Smooth muscle cell (in vitro differentiated cells): Measurements from ENCODE around the gene RNF182. TPM values are rescaled to one million over a fixed set of nuclear protein-coding genes. Genes with fewer than 3 reads are reported as not detected.
A peak's percentile ranks its signal among the peaks of the same experiment; 100 is the strongest.
"Not testable (repeated sequence)": the region's sequence is repeated elsewhere in the genome, so short reads cannot be mapped to it uniquely, and the experiment has no call there.

Experiments used
- DNase-seq: peaks from one replicate; lab custom pipeline; 2025; ENCODE audit not compliant: unreplicated experiment; lab: John Stamatoyannopoulos, UW
- H2AFZ ChIP-seq: fragments of 200-600 bp; sonication (generic); 2 replicates; pipeline ENCODE4 v1.6.0; 2016; ENCODE audit warnings: antibody characterized with exemption, low read depth, mild to moderate bottlenecking
- H3F3A ChIP-seq: fragments of 200-600 bp; sonication (generic); 2 replicates; pipeline ENCODE4 v1.6.0; 2017; ENCODE audit warnings: antibody characterized with exemption, low read depth
- H3K27ac ChIP-seq: fragments of 200-600 bp; sonication (generic); 2 replicates; pipeline ENCODE4 v1.5.1; 2016; ENCODE audit warnings: low read depth, mild to moderate bottlenecking
- H3K27me3 ChIP-seq: fragments of 200-600 bp; sonication (generic); 2 replicates; pipeline ENCODE4 v1.6.1; 2016; ENCODE audit warnings: low read depth, mild to moderate bottlenecking
- H3K36me3 ChIP-seq: fragments of 200-600 bp; sonication (generic); 2 replicates; pipeline ENCODE4 v1.5.1; 2016; ENCODE audit warnings: low read depth
- H3K4me1 ChIP-seq: fragments of 200-600 bp; sonication (generic); 2 replicates; pipeline ENCODE4 v1.5.1; 2016; ENCODE audit warnings: low read depth
- H3K4me2 ChIP-seq: fragments of 200-600 bp; sonication (generic); 2 replicates; pipeline ENCODE4 v1.6.0; 2016; ENCODE audit warnings: mild to moderate bottlenecking
- H3K4me3 ChIP-seq: fragments of 200-600 bp; sonication (generic); 2 replicates; pipeline ENCODE4 v1.5.1; 2016; ENCODE audit warnings: mild to moderate bottlenecking
- H3K79me2 ChIP-seq: fragments of 200-600 bp; sonication (generic); 2 replicates; pipeline ENCODE4 v1.6.0; 2016; ENCODE audit warnings: low read depth, mild to moderate bottlenecking
- H3K9ac ChIP-seq: fragments of 200-600 bp; sonication (generic); 2 replicates; pipeline ENCODE4 v1.6.0; 2016; ENCODE audit warnings: low read depth
- H3K9me3 ChIP-seq: fragments of 200-600 bp; sonication (generic); replicated peaks from 2 replicates; pipeline ENCODE4 v1.5.1; 2016; ENCODE audit warnings: low read depth
- H4K20me1 ChIP-seq: fragments of 200-600 bp; sonication (generic); 2 replicates; pipeline ENCODE4 v1.6.0; 2016; ENCODE audit warnings: low read depth
- WGBS: methylation state at CpG from one replicate; pipeline ENCODE4 v1.1.7; 2016; ENCODE audit warnings: low lambda C conversion rate; 5-methylcytosine and 5-hydroxymethylcytosine counted together
- polyA plus RNA-seq: library from polyadenylated mRNA; unstranded; fragments of >200 nt; fragmentation: Nextera tagmentation; extraction: Ambion mirVana; gene quantifications from 2 replicates; pipeline ENCODE4 v1.2.1, GENCODE V29; 2016
- total RNA-seq: library from RNA; depleted of rRNA; stranded (reverse); fragments of >200 nt; gene quantifications from 2 replicates; pipeline ENCODE4 v1.2.3, GENCODE V29; 2014
- TF ChIP-seq, protein P1 (sequence below): fragments of 200-600 bp; sonication (generic); IDR thresholded peaks from 2 replicates; pipeline ENCODE4 v1.5.1; 2017; ENCODE audit warnings: borderline replicate concordance, mild to moderate bottlenecking, antibody characterized with exemption; ENCODE audit not compliant: insufficient read depth, poor library complexity, severe bottlenecking

Gene RNF182
- total and polyA plus RNA-seq, 2 experiments from 2014 or later, result 0.76 TPM; not detected in 1

DNA sequence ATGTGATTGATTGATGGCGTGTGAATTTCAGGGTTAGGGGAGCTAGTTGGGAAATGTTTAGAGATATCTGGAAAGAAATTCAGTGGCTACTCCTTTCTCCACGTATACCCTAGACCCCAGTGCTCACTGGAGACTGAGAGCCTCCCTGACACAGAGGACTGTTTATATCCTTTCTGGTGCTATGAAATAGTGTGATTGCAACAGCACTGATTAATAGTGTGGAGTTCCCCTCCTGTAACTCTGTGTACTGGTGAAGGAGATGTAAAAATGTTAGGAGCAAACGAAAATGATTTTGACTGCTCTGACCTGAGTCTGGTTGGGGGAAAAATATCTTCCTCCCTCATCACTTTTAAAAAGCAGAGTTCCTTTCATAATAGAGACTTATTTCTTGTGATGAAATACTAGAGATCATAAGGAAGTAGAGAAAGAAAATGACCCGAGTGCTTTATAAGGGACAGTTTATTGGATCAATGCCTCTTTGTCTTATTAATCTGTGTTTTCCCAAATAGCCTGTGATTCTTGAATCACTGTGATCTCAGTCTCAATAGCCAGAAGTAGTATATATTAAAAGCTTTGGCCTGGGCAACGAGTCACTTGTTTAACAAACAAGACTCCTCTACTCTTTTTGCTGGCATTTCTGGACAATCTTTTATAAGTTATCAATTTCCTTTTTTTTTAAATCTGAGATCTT is 92.3 kb downstream of the RNF182 start:
- DNase-seq, result no peak

GRCh38 chr6:14017626-14018475 is 93.1 kb downstream of the RNF182 start:
- peak overlapping the region; percentile 38 for H3K4me3 ChIP-seq
- no peak for DNase-seq

More for the DNA sequence above, 92.3 kb downstream of the RNF182 start:
- Histone ChIP-seq H3K36me3 (no peaks in the 10 kb centered on the region), H3K4me3 (no peak overlapping the region), H3K4me1 (peaks cover 18% of the 10 kb centered on the region), H3K27ac (no peak overlapping the region), H3K79me2 (no peaks in the 10 kb centered on the region), H3F3A (no peaks in the 10 kb centered on the region), H4K20me1 (no peaks in the 10 kb centered on the region), H3K27me3 (no peaks in the 10 kb centered on the region), H3K9ac (no peak overlapping the region), H3K4me2 (peak overlapping the region; percentile 83), H3K9me3 (no peaks in the 10 kb centered on the region), H2AFZ (peak overlapping the region; percentile 80)
- TF ChIP-seq, protein P1, sequence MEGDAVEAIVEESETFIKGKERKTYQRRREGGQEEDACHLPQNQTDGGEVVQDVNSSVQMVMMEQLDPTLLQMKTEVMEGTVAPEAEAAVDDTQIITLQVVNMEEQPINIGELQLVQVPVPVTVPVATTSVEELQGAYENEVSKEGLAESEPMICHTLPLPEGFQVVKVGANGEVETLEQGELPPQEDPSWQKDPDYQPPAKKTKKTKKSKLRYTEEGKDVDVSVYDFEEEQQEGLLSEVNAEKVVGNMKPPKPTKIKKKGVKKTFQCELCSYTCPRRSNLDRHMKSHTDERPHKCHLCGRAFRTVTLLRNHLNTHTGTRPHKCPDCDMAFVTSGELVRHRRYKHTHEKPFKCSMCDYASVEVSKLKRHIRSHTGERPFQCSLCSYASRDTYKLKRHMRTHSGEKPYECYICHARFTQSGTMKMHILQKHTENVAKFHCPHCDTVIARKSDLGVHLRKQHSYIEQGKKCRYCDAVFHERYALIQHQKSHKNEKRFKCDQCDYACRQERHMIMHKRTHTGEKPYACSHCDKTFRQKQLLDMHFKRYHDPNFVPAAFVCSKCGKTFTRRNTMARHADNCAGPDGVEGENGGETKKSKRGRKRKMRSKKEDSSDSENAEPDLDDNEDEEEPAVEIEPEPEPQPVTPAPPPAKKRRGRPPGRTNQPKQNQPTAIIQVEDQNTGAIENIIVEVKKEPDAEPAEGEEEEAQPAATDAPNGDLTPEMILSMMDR, result no peak
- WGBS, result 64% methylated on average over 5 of the region's 5 CpGs

GRCh38 chr6:14018559-14018958 is 93.8 kb downstream of the RNF182 start:
- not testable (repeated sequence) for H3F3A ChIP-seq, H3K79me2 ChIP-seq, H4K20me1 ChIP-seq, H3K4me3 ChIP-seq, H3K36me3 ChIP-seq, H2AFZ ChIP-seq, H3K9me3 ChIP-seq, H3K9ac ChIP-seq, H3K27me3 ChIP-seq, H3K27ac ChIP-seq, DNase-seq
- peaks cover 18% of the 10 kb centered on the region for H3K4me1 ChIP-seq
- peak overlapping the region; percentile 83 for H3K4me2 ChIP-seq
- 80% methylated on average over 6 of the region's 6 CpGs for WGBS

More at GRCh38 chr6:14017626-14018475, 93.1 kb downstream of the RNF182 start:
- Histone ChIP-seq H3K27me3 (no peaks in the 10 kb centered on the region), H3K4me2 (peak overlapping the region; percentile 83), H3F3A (no peaks in the 10 kb centered on the region), H3K27ac (no peak overlapping the region), H4K20me1 (no peaks in the 10 kb centered on the region), H3K36me3 (no peaks in the 10 kb centered on the region), H2AFZ (peak overlapping the region; percentile 80), H3K4me1 (peaks cover 18% of the 10 kb centered on the region), H3K9me3 (no peaks in the 10 kb centered on the region), H3K79me2 (no peaks in the 10 kb centered on the region), H3K9ac (no peak overlapping the region)
- 24% methylated on average over 45 of the region's 46 CpGs for WGBS
- TF ChIP-seq, protein P1, result no peak

- Histone ChIP-seq H3F3A (no peaks in the 10 kb centered on the region), H3K27ac (no peak overlapping the region), H3K4me2 (no peak overlapping the region), H3K36me3 (no peaks in the 10 kb centered on the region), H3K9me3 (no peaks in the 10 kb centered on the region), H3K79me2 (no peaks in the 10 kb centered on the region), H4K20me1 (no peaks in the 10 kb centered on the region), H3K4me3 (no peak overlapping the region), H2AFZ (no peak overlapping the region), H3K27me3 (no peaks in the 10 kb centered on the region), H3K4me1 (peaks cover 31% of the 10 kb centered on the region), H3K9ac (no peak overlapping the region)
- 96% methylated on average over 2 of the region's 2 CpGs for WGBS
- TF ChIP-seq, protein P1, result no peak
- no peak for DNase-seq
Measured at GRCh38 chr6:14020551-14020950, 95.8 kb downstream of the RNF182 start.
